Fibroblast of skin of right quadriceps (primary cell): ENCODE data around the gene BPTF.
A peak's percentile ranks its signal among the peaks of the same experiment; 100 is the strongest.
"Not testable (repeated sequence)": the region's sequence is repeated elsewhere in the genome, so short reads cannot be mapped to it uniquely, and the experiment has no call there.

Experiments
- DNase-seq: peaks from one replicate; pipeline ENCODE4 v3.0.0-alpha.2; 2013

The BPTF gene

DNA sequence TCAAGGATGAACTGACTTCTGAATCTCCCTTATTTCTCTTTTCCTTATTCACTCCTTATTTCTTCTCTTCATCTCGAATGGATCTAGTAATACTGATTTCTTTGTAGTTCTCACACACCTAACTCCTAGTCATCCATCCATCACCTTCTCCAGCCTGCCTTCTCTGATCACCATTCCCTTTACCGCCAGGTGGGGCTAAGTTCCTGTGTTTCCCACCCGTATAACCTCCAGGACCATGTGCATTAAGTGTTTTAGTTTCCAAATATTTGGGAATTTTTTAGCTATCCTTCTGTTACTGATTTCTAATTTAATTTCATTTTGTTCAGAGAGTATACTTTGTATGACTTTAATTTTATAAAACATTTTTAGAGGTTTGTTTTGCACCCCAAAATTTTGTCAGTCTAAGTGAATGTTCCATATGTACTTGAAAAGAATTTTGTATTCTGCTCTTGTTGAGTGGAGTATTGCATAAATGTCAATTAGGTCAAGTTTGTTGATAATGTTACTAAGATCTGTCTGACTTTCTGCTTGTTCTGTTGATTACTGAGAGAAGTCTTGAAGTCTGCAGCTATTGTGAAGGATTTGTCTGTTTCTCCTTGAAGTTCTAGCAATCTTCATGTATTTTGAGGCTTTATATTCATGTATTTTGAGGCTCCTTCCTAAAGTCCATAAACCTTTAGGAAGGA, 8.8 kb downstream of the BPTF start:
- DNase-seq, result no peak

GRCh38 chr17:67834634-67835033, 9.3 kb downstream of the BPTF start:
- no peak for DNase-seq

DNA sequence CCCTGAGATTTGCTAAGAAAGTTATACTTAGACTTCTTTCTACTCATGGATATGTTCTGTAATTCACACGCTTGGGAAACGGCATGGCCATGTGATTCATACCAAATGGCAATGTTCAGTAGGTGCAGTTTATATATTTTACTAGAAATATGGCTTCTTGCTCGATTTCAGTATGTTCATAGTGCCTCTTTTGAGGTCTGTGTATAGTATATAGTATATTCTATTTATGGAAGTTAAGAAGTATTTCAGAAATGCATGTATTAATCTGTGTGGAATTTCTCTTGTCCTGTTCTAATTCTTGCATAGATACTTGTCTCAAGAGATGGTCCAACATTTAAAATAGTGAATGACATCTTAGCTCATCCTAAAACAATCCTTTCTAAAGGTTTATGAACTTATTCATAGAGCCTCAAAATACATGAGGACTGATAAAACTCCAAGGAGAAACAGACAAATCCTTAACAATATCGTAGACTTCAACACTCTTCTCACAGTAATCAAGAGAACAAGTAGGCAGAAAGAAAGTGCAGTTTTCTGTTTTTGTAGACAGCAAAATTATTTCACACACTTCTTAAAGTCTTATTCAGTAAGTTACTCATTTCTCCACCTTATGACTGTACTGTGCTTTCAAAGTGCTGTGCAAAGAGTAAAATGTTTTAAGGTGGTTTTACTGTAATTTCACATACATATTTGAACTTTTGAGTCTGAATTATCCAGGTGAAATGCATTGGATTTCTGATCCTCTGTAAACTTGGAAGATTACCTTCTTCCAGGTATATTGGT, 11.1 kb downstream of the BPTF start:
- peak; percentile 83 for DNase-seq

- no peak for DNase-seq
Measured at GRCh38 chr17:67837965-67838364, 12.7 kb downstream of the BPTF start.

DNA sequence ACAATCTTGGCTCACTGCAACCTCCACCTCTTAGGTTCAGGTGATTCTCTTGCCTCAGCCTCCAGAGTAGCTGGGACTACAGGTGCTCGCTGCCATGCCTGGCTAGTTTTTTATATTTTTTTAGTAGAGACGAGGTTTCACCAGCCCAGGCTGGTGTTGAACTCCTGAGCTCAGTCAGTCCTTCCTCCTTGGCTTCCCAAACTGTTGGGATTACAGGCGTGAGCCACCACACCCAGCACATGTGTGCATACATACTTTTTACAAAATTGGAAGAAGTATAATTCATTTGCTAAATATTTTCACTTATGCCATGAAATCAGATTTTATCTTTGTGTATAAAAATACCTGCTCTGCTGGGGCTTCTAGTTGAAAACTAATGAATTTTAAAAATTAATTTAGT, 13.2 kb downstream of the BPTF start:
- no peak for DNase-seq

DNA sequence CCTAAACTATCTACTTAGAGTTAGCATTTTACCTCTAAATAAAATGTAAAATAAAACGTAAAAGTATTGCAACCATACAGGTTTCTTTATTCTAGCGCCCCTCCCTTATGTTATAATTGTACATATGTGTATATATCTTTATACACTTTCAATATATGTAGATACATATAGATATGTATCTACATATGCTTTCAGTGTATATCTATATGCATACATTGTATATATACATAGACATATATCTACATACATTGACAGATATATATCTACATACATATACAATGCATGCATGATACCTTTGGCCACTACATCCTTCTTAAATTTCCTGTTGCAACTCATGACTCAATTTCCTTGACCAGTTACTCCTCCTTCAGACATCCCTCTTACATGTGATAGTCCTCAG, 16.7 kb downstream of the BPTF start:
- no peak for DNase-seq

- DNase-seq, result no peak
Measured at GRCh38 chr17:67842648-67843047, 17.3 kb downstream of the BPTF start.

- DNase-seq, result no peak
Measured at GRCh38 chr17:67845374-67845773, 20.1 kb downstream of the BPTF start.

DNA sequence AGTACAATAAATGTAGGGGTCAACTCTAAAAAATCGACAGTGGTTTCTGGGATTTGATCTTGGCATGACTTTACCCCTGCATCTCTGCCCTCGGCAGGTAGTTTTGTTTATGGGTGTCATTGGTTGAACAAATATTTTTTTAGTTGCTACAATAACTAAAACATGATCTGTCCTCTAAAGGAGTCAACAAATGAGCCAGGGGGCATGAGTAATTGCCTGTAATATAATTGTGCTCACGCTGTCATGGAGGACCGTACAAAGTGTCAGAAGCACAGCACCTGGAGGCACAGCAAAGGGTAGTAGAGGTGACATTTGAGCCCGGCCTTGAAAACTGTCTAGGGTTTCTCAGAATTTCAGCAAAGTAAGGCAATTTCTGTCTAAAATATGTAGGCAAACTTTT, 22.9 kb downstream of the BPTF start:
- DNase-seq, result not testable (repeated sequence)

DNA sequence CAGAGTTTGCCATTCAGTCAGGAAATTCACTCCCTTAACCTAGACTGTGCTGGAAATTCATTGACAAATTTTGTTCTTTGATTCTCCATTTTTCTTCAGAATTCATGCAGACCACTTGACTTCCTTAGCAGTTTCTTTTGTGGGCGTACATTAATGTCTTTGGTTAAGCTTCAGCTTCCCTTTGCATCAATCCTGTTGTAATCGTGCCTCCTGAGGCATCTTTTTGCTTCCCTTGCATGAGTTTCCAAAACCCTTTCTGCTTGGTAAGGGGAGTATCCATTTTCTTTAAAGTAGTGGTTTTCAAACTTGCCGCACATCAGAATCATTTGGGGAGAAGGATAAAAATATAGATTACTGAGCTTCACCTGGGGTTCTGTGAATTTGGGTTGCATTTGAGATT, 23.5 kb downstream of the BPTF start:
- not testable (repeated sequence) for DNase-seq

GRCh38 chr17:67850991-67851631, 25.8 kb downstream of the BPTF start:
- DNase-seq, result no peak

GRCh38 chr17:67853703-67854102, 28.4 kb downstream of the BPTF start:
- no peak for DNase-seq

DNA sequence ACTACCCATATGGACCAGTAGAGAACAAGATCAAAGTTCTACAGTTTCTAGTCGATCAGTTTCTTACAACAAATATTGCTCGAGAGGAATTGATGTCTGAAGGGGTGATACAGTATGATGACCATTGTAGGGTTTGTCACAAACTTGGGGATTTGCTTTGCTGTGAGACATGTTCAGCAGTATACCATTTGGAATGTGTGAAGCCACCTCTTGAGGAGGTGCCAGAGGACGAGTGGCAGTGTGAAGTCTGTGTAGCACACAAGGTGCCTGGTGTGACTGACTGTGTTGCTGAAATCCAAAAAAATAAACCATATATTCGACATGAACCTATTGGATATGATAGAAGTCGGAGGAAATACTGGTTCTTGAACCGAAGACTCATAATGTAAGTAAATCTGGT, 29.1 kb downstream of the BPTF start:
- DNase-seq, result no peak

- no peak for DNase-seq
Measured at GRCh38 chr17:67855504-67856324, 30.4 kb downstream of the BPTF start.

GRCh38 chr17:67856402-67856801, 31.1 kb downstream of the BPTF start:
- not testable (repeated sequence) for DNase-seq

DNA sequence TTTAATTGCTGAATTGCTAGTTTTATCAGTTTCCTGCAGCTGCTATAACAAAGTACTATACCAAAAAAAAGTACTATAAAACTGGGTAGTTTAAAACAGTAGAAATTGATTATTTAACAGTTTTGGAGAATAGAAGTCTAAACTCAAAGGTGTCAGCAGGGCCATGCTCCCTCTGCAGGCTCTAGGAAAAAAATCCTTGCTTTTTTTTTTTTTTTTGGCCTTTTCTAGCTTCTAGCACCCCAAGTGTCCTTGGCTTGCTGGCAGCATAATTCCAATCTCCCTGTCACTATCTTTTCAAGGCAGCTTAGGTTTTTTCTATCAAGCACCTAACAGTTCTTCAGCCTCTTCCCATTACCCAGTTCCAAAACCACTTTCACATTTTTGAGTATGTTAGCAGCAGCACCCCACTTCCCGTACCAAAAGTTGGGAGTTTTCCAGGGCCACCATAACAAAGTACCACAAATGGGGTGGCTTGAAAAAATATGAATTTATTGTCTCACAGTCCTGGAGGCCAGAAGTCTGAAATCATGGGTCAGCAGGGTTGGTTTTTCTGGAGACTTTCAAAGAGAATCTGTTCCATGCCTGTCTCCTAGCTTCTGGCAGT, 37.4 kb downstream of the BPTF start:
- DNase-seq, result no peak

DNA sequence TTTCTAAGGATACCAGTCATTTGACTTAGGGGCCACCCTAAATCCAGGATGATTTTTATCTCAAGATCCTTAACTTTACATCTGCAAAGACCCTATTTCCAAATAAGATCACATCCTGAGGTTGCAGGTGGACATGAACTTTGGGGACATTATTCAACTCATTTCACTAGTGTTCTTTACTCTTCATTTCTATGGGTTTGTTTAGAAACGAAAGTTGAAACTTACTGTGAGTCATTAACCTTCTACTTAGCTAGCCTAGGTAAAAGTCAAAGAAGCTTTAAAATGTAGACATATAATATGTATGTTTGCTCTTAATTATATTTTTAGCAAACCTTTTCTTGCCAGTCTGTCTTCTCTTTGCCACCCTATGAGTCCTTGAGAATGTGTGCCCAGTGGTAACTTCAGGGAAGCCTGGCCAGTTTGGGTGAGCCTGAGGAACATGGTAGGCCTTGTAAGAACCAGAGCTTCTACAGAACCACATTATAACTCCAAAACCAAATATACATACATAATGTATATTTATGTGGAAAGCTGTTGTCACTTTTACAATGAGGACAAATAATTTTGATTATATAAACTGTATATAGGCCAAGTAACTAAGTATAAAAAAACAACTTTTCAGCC, 38.4 kb downstream of the BPTF start:
- no peak for DNase-seq

DNA sequence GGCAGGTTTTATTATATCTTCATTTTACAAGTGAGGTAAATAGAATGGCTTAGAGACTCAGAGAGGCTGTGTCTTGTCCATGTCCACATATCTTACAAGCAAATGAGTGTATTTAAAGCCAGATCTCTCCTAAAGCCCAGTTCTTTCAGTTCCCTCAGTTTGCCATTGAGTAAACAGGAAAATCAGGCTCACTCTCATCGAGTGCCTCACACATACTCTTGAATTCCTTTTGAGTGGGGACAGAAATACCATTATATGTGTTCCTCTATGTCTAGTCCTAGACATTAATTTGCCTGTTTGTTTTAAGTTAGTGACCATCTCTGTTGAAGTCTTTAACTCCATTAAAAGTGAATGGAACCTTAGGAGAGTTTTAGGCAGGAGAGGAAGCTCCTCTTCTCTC, 40.1 kb downstream of the BPTF start:
- DNase-seq, result no peak

- no peak for DNase-seq
Measured at GRCh38 chr17:67867591-67867990, 42.3 kb downstream of the BPTF start.

DNA sequence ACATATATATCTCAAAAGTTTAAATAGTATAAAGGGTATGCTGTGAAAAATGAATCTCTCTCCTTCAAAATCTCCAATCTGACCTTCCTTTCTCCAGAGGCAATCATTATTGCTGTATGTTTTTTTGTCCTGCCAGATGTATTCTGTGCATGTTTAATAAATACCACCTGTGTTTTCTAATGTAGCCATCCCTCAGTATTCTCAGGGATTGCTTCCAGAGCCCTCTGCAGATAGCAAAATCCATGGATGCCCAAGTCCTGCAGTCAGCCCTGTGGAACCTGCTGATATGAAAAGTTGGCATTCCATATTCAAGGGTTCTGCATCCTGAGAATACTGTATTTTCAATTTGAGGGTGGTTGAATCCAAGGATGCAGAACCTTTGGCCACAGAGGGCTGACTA, 42.9 kb downstream of the BPTF start:
- no peak for DNase-seq

GRCh38 chr17:67879662-67880061, 54.4 kb downstream of the BPTF start:
- DNase-seq, result no peak

GRCh38 chr17:67881083-67881482, 55.8 kb downstream of the BPTF start:
- no peak for DNase-seq
